GM12878 (cell line): ENCODE measurements around the gene PTGR2. TPM values are rescaled to one million over a fixed set of nuclear protein-coding genes. Genes with fewer than 3 reads are reported as not detected.

Experiments used
- ATAC-seq: fragments of 200-7000 bp; cut with Tn5 transposase; 3 replicates; pipeline ENCODE4 v1.9.1; 2020; ENCODE audit warnings: mild to moderate bottlenecking, moderate library complexity
- BruUV-seq: library from RNA; stranded (reverse); fragments of 400-500 nt; replicated peaks from 2 replicates; lab custom pipeline; 2021; lab: Mats Ljungman, UMichigan
- CTCF ChIA-PET: fragments of 300-600 bp; sonication (Branson Sonifier 250); formaldehyde crosslinking; extraction: SDS; loops from one replicate; lab custom pipeline; 2021; ENCODE audit warnings: inconsistent platforms; lab: Yijun Ruan, JAX
- POLR2A ChIA-PET: fragments of 350-600 bp; formaldehyde crosslinking; extraction: SDS; loops from one replicate; lab custom pipeline; 2021; ENCODE audit warnings: inconsistent platforms; lab: Charles Lee
- RAD21 ChIA-PET: fragments of 300-600 bp; sonication (Branson Sonifier 250); formaldehyde crosslinking; loops from one replicate; lab custom pipeline; 2023; ENCODE audit warnings: antibody characterized with exemption; ENCODE audit not compliant: unreplicated experiment; lab: Charles Lee
- SMC1A ChIA-PET: fragments of 300-600 bp; sonication (Branson Sonifier 250); formaldehyde crosslinking; loops from one replicate; lab custom pipeline; 2023; ENCODE audit not compliant: unreplicated experiment, uncharacterized antibody; lab: Charles Lee
- DNase-seq: peaks from one replicate; pipeline ENCODE4 v3.0.0-alpha.2; 2011; ENCODE audit warnings: low read depth, low spot score
- FAIRE-seq: peaks from 3 replicates; lab custom pipeline; 2011; peaks lifted over from hg19 to GRCh38; lab: Jason Lieb, UNC
- H2AFZ ChIP-seq: 2 replicates; pipeline ENCODE4 v1.6.0; 2011; ENCODE audit warnings: low read depth, low read length, control low read depth; ENCODE audit not compliant: control insufficient read depth
- H3K27ac ChIP-seq: 2 replicates; pipeline ENCODE4 v1.5.1; 2011; ENCODE audit warnings: control low read depth; ENCODE audit not compliant: control insufficient read depth, insufficient read depth
- H3K27me3 ChIP-seq, 2 experiments: replicated peaks in 1 of 2; 2 replicates each; pipeline versions ENCODE4 v1.6.0 to v1.6.1; 2011; ENCODE audit warnings: low read length in 1 of 2; ENCODE audit not compliant: control insufficient read depth in 2 of 2, insufficient read depth in 2 of 2
- H3K36me3 ChIP-seq, 2 experiments: 2 replicates each; pipeline ENCODE4 v1.5.1; 2011; ENCODE audit warnings: low read length in 1 of 2; ENCODE audit not compliant: control insufficient read depth in 2 of 2, insufficient read depth in 2 of 2
- H3K4me1 ChIP-seq: 2 replicates; pipeline ENCODE4 v1.6.1; 2011; ENCODE audit warnings: mild to moderate bottlenecking, low read length, moderate library complexity, mixed read lengths; ENCODE audit not compliant: control insufficient read depth, insufficient read depth
- H3K4me2 ChIP-seq: 2 replicates; pipeline ENCODE4 v1.6.0; 2011; ENCODE audit warnings: control low read depth; ENCODE audit not compliant: control insufficient read depth, insufficient read depth
- H3K4me3 ChIP-seq: fragments of 200-600 bp; sonication (generic); 2 replicates; pipeline ENCODE4 v1.5.1; 2016
- H3K79me2 ChIP-seq: 2 replicates; pipeline ENCODE4 v1.6.0; 2011; ENCODE audit warnings: low read length; ENCODE audit not compliant: control insufficient read depth, insufficient read depth
- H3K9ac ChIP-seq: 2 replicates; pipeline ENCODE4 v1.8.0; 2011; ENCODE audit warnings: low read length, control low read depth, mixed read lengths; ENCODE audit not compliant: control insufficient read depth, insufficient read depth
- H3K9me3 ChIP-seq: replicated peaks from 3 replicates; pipeline ENCODE4 v1.5.1; 2011; ENCODE audit warnings: mild to moderate bottlenecking, low read length; ENCODE audit not compliant: control insufficient read depth, insufficient read depth
- H4K20me1 ChIP-seq: 2 replicates; pipeline ENCODE4 v1.6.0; 2011; ENCODE audit not compliant: control insufficient read depth, insufficient read depth
- FOXK2 ChIP-seq: fragments of 450-650 bp; IDR thresholded peaks from 2 replicates; pipeline ENCODE4 v1.6.1; 2017; ENCODE audit warnings: mild to moderate bottlenecking, moderate library complexity
- HDAC6 ChIP-seq: fragments of 200-600 bp; sonication (generic); IDR thresholded peaks from one replicate; pipeline ENCODE4 v1.8.0; 2017; ENCODE audit warnings: antibody characterized with exemption; ENCODE audit not compliant: unreplicated experiment
- KAT2A ChIP-seq: conservative IDR thresholded peaks from 2 replicates; pipeline ENCODE4 v1.6.1; 2011; ENCODE audit warnings: low read depth, low read length; ENCODE audit not compliant: control insufficient read depth
- MEF2A ChIP-seq: IDR thresholded peaks from 2 replicates; pipeline ENCODE4 v1.6.1; 2011; ENCODE audit warnings: low read depth, mild to moderate bottlenecking, low read length, moderate library complexity; ENCODE audit not compliant: insufficient read depth
- MEF2B ChIP-seq: fragments of 450-650 bp; IDR thresholded peaks from 2 replicates; pipeline ENCODE4 v1.6.1; 2018; ENCODE audit warnings: mild to moderate bottlenecking, moderate library complexity; ENCODE audit not compliant: partially characterized antibody, poor library complexity, severe bottlenecking
- NR2F1 ChIP-seq: fragments of 450-650 bp; conservative IDR thresholded peaks from 2 replicates; pipeline ENCODE4 v1.6.1; 2017; ENCODE audit warnings: mild to moderate bottlenecking
- PML ChIP-seq: IDR thresholded peaks from 2 replicates; pipeline ENCODE4 v1.6.1; 2012; ENCODE audit warnings: low read length, inconsistent platforms
- RELA ChIP-seq: fragments of 450-650 bp; IDR thresholded peaks from 2 replicates; pipeline ENCODE4 v1.8.0; 2014; ENCODE audit warnings: borderline replicate concordance; ENCODE audit not compliant: partially characterized antibody
- SPI1 ChIP-seq: IDR thresholded peaks from 2 replicates; pipeline ENCODE4 v1.6.1; 2011; ENCODE audit warnings: low read depth, mild to moderate bottlenecking, low read length, moderate library complexity, borderline replicate concordance; ENCODE audit not compliant: insufficient read depth
- SREBF1 ChIP-seq: IDR thresholded peaks from 2 replicates; pipeline ENCODE4 v1.6.1; 2012; ENCODE audit warnings: mild to moderate bottlenecking, low read length
- SREBF2 ChIP-seq: IDR thresholded peaks from 2 replicates; pipeline ENCODE4 v1.6.1; 2012; ENCODE audit warnings: mild to moderate bottlenecking, low read length
- WGBS: methylation state at CpG from one replicate; pipeline ENCODE4 v1.1.6; 2016; ENCODE audit warnings: low lambda C conversion rate; ENCODE audit not compliant: insufficient replicate concordance, insufficient coverage; ENCODE audit errors: missing lambda C conversion rate; 5-methylcytosine and 5-hydroxymethylcytosine counted together
- in situ Hi-C: fragments of 300-500 bp; cut with MboI; formaldehyde crosslinking; loops from 9 replicates; pipeline ENCODE4 v1.14.3; 2018; ENCODE audit warnings: mixed read lengths
- intact Hi-C: fragments of 100-400 bp; cut with micrococcal nuclease; formaldehyde crosslinking; loops from one replicate; pipeline ENCODE4 v1.14.2; 2022; ENCODE audit not compliant: unreplicated experiment
- polyA plus RNA-seq, 11 experiments: library from polyadenylated mRNA; depleted of rRNA in 4 of 11; unstranded in 6 of 11; stranded (reverse) in 5 of 11; fragments of >200 nt; fragmentation: Nextera tagmentation in 4 of 11; fragmentation: Illumina TruSeq in 1 of 11; extraction: Ambion mirVana in 4 of 11; extraction: Trizol in 1 of 11; gene quantifications; 1 replicate in 1 of 11; 2 replicates in 10 of 11; pipeline versions ENCODE4 v1.2.1 to v1.2.3, GENCODE V29; 2011 to 2016; ENCODE audit warnings: inconsistent platforms in 2 of 11, missing spikeins in 2 of 11, low read depth in 1 of 11
- total RNA-seq, 4 experiments: library from RNA; depleted of rRNA in 3 of 4; stranded (reverse); fragments of >200 nt in 3 of 4; fragmentation: Illumina TruSeq in 1 of 4; extraction: Trizol in 1 of 4; gene quantifications; 2 replicates each; pipeline versions ENCODE4 v1.2.1 to v1.2.3, GENCODE V29; 2013 to 2021
- TF ChIP-seq, protein P1 (sequence below): fragments of 450-650 bp; IDR thresholded peaks from 2 replicates; pipeline ENCODE4 v1.6.1; 2014; ENCODE audit warnings: mild to moderate bottlenecking
- TF ChIP-seq, protein P2 (sequence below): IDR thresholded peaks from 2 replicates; pipeline ENCODE4 v1.6.1; 2012; ENCODE audit warnings: low read depth, low read length, improper control_type of control experiment
- TF ChIP-seq, protein P3 (sequence below): IDR thresholded peaks from 2 replicates; pipeline ENCODE4 v1.6.1; 2011; ENCODE audit warnings: low read depth, low read length, improper control_type of control experiment, borderline replicate concordance
- TF ChIP-seq, protein P4 (sequence below): fragments of 450-650 bp; formaldehyde crosslinking; IDR thresholded peaks from 2 replicates; pipeline ENCODE4 v1.4.0; 2022; ENCODE audit warnings: mild to moderate bottlenecking, moderate library complexity
- TF ChIP-seq, protein P5 (sequence below): fragments of 450-650 bp; IDR thresholded peaks from 2 replicates; pipeline ENCODE4 v1.6.1; 2017; ENCODE audit warnings: low read depth, mild to moderate bottlenecking, moderate library complexity

The PTGR2 gene
- total and polyA plus RNA-seq, 10 of the 15 experiments (the other 5 are each of a cell fraction or from before 2014, with no cell fraction given): 3.3 to 12.8 (median 8.4) TPM

DNA sequence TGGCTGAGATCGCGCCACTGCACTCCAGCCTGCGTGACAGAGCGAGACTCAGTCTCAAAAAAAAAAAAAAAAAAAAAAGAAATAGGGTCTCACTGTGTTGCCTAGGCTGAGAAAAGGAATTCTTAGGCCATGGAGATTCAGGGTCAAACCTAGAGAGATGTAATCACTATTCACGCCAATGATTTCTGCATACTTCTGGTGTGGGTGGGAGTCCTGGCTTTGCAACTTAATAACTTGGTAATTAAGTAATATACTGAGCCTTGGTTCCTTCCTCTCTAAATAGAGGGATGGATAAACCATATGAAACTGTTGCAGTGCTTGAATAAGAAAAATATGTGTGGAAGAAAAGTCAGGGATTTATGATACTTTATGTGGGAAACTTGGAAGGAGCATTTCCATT lies 37.7 kb downstream of the PTGR2 start:
- intact Hi-C loops (loop anchor here (5.0 kb wide), 1 partner anchor 162 kb away; no protein-coding TSS in a partner anchor), in situ Hi-C loops (no loop called here)
- ChIA-PET CTCF (no interaction called here), RAD21 (interaction anchor here (0.7 kb wide), 1 partner anchor 399 kb away, joined by 3 read pairs; the partner anchor contains the start of gene RIOX1), POLR2A (no interaction called here), SMC1A (interaction anchor here (1.2 kb wide), 1 partner anchor 38 kb away, joined by 3 read pairs; the partner anchor contains the start of gene PTGR2)
- Histone ChIP-seq H2AFZ (no peak overlapping the region), H3K9me3 (no peaks in the 10 kb centered on the region), H3K36me3 (peaks cover 3 to 11% of the 10 kb centered on the region in 2 experiments), H3K4me3 (no peak overlapping the region), H3K9ac (no peak overlapping the region), H3K27ac (no peak overlapping the region), H3K4me1 (peaks cover 11% of the 10 kb centered on the region), H3K4me2 (no peak overlapping the region; the same call in 1 of the 2 replicates), H4K20me1 (no peaks in the 10 kb centered on the region), H3K27me3 (no peaks in the 10 kb centered on the region), H3K79me2 (peaks cover 63% of the 10 kb centered on the region)
- FAIRE-seq: no peak
- 92% methylated on average over 5 of the region's 5 CpGs for WGBS
- DNase-seq: no peak
- no peak for ATAC-seq
- BruUV-seq: no TSS peak
- TF ChIP-seq NR2F1: no peak
- no peak for TF ChIP-seq SPI1
- TF ChIP-seq MEF2A: no peak
- TF ChIP-seq, protein P1, sequence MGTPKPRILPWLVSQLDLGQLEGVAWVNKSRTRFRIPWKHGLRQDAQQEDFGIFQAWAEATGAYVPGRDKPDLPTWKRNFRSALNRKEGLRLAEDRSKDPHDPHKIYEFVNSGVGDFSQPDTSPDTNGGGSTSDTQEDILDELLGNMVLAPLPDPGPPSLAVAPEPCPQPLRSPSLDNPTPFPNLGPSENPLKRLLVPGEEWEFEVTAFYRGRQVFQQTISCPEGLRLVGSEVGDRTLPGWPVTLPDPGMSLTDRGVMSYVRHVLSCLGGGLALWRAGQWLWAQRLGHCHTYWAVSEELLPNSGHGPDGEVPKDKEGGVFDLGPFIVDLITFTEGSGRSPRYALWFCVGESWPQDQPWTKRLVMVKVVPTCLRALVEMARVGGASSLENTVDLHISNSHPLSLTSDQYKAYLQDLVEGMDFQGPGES: no peak
- TF ChIP-seq, protein P2, sequence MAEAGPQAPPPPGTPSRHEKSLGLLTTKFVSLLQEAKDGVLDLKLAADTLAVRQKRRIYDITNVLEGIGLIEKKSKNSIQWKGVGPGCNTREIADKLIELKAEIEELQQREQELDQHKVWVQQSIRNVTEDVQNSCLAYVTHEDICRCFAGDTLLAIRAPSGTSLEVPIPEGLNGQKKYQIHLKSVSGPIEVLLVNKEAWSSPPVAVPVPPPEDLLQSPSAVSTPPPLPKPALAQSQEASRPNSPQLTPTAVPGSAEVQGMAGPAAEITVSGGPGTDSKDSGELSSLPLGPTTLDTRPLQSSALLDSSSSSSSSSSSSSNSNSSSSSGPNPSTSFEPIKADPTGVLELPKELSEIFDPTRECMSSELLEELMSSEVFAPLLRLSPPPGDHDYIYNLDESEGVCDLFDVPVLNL: no peak
- TF ChIP-seq SREBF2: no peak
- no peak for TF ChIP-seq HDAC6
- TF ChIP-seq, protein P3, sequence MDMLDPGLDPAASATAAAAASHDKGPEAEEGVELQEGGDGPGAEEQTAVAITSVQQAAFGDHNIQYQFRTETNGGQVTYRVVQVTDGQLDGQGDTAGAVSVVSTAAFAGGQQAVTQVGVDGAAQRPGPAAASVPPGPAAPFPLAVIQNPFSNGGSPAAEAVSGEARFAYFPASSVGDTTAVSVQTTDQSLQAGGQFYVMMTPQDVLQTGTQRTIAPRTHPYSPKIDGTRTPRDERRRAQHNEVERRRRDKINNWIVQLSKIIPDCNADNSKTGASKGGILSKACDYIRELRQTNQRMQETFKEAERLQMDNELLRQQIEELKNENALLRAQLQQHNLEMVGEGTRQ: no peak
- no peak for TF ChIP-seq MEF2B
- no peak for TF ChIP-seq SREBF1
- TF ChIP-seq, protein P4, sequence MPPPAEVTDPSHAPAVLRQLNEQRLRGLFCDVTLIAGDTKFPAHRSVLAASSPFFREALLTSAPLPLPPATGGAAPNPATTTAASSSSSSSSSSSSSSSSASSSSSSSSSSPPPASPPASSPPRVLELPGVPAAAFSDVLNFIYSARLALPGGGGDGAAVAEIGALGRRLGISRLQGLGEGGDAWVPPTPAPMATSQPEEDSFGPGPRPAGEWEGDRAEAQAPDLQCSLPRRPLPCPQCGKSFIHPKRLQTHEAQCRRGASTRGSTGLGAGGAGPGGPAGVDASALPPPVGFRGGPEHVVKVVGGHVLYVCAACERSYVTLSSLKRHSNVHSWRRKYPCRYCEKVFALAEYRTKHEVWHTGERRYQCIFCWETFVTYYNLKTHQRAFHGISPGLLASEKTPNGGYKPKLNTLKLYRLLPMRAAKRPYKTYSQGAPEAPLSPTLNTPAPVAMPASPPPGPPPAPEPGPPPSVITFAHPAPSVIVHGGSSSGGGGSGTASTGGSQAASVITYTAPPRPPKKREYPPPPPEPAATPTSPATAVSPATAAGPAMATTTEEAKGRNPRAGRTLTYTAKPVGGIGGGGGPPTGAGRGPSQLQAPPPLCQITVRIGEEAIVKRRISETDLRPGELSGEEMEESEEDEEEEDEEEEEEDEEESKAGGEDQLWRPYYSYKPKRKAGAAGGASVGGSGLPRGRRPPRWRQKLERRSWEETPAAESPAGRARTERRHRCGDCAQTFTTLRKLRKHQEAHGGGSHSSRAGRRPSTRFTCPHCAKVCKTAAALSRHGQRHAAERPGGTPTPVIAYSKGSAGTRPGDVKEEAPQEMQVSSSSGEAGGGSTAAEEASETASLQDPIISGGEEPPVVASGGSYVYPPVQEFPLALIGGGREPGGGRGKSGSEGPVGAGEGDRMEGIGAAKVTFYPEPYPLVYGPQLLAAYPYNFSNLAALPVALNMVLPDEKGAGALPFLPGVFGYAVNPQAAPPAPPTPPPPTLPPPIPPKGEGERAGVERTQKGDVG (CRISPR knock-in tag): no peak
- TF ChIP-seq, protein P5, sequence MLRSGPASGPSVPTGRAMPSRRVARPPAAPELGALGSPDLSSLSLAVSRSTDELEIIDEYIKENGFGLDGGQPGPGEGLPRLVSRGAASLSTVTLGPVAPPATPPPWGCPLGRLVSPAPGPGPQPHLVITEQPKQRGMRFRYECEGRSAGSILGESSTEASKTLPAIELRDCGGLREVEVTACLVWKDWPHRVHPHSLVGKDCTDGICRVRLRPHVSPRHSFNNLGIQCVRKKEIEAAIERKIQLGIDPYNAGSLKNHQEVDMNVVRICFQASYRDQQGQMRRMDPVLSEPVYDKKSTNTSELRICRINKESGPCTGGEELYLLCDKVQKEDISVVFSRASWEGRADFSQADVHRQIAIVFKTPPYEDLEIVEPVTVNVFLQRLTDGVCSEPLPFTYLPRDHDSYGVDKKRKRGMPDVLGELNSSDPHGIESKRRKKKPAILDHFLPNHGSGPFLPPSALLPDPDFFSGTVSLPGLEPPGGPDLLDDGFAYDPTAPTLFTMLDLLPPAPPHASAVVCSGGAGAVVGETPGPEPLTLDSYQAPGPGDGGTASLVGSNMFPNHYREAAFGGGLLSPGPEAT: no peak
- no peak for TF ChIP-seq FOXK2
- no peak for TF ChIP-seq PML
- TF ChIP-seq RELA: no peak
- no peak for TF ChIP-seq KAT2A
